DOHH2 (cell line): ENCODE measurements around the gene ROM1.

ENCODE experiments used
- H3F3A ChIP-seq: fragments of 200-600 bp; sonication (generic), shearing (Covaris generic); 2 replicates; pipeline ENCODE4 v1.6.0; 2016; ENCODE audit warnings: antibody characterized with exemption, mild to moderate bottlenecking; ENCODE audit not compliant: control insufficient read depth, insufficient read depth
- H3K27ac ChIP-seq: fragments of 200-600 bp; sonication (generic); 2 replicates; pipeline ENCODE4 v1.5.1; 2014; ENCODE audit warnings: low read depth, mild to moderate bottlenecking, low read length, moderate library complexity
- H3K27me3 ChIP-seq: fragments of 200-600 bp; sonication (generic); 2 replicates; pipeline ENCODE4 v1.6.1; 2014; ENCODE audit warnings: mild to moderate bottlenecking, low read length, mixed read lengths; ENCODE audit not compliant: control insufficient read depth
- H3K36me3 ChIP-seq: fragments of 200-600 bp; sonication (generic); 2 replicates; pipeline ENCODE4 v1.6.1; 2014; ENCODE audit warnings: mild to moderate bottlenecking, low read length, moderate library complexity, mixed read lengths; ENCODE audit not compliant: control insufficient read depth
- H3K4me1 ChIP-seq: fragments of 200-600 bp; sonication (generic); 2 replicates; pipeline ENCODE4 v1.6.1; 2014; ENCODE audit warnings: mild to moderate bottlenecking, low read length, mixed read lengths; ENCODE audit not compliant: control insufficient read depth
- H3K4me2 ChIP-seq: fragments of 200-600 bp; sonication (generic); 2 replicates; pipeline ENCODE4 v1.6.0; 2014; ENCODE audit warnings: mild to moderate bottlenecking, low read length, moderate library complexity
- H3K4me3 ChIP-seq: fragments of 200-600 bp; sonication (generic); 2 replicates; pipeline ENCODE4 v1.5.1; 2014; ENCODE audit warnings: mild to moderate bottlenecking, low read length, mixed read lengths
- H3K79me2 ChIP-seq: fragments of 200-600 bp; sonication (generic); 2 replicates; pipeline ENCODE4 v1.6.1; 2014; ENCODE audit warnings: mild to moderate bottlenecking, low read length, mixed read lengths; ENCODE audit not compliant: control insufficient read depth
- H3K9me2 ChIP-seq: fragments of 200-600 bp; sonication (generic); replicated peaks from 2 replicates; pipeline ENCODE4 v1.6.1; 2014; ENCODE audit warnings: mild to moderate bottlenecking, low read length, mixed read lengths; ENCODE audit not compliant: control insufficient read depth
- H3K9me3 ChIP-seq: fragments of 200-600 bp; sonication (generic); 2 replicates; pipeline ENCODE4 v1.6.1; 2014; ENCODE audit warnings: antibody characterized with exemption, low read length, mixed read lengths; ENCODE audit not compliant: control insufficient read depth, insufficient read depth
- H4K20me1 ChIP-seq: fragments of 200-600 bp; sonication (generic); 2 replicates; pipeline ENCODE4 v1.6.0; 2014; ENCODE audit warnings: low read depth, mild to moderate bottlenecking, antibody characterized with exemption, low read length, moderate library complexity; ENCODE audit not compliant: control insufficient read depth, insufficient read depth
- EZH2phosphoT487 ChIP-seq: fragments of 200-600 bp; sonication (generic); IDR thresholded peaks from 2 replicates; pipeline ENCODE4 v1.6.1; 2017; ENCODE audit warnings: borderline replicate concordance, mild to moderate bottlenecking, antibody characterized with exemption, low read length, moderate library complexity, mixed read lengths
- TF ChIP-seq, protein P1 (sequence below): fragments of 200-600 bp; sonication (generic); IDR thresholded peaks from one replicate; pipeline ENCODE4 v1.5.1; 2014; ENCODE audit warnings: antibody characterized with exemption, mild to moderate bottlenecking, low read depth, low read length; ENCODE audit not compliant: poor library complexity, severe bottlenecking

ROM1 gene

GRCh38 chr11:62645946-62646824, 33.1 kb downstream of the ROM1 start, which contains the start of gene GANAB:
TSS of gene GANAB (minus strand) at chr11:62646613. CDS start at chr11:62646599, 14 bp downstream.
- peaks cover 3% of the 10 kb centered on the region; the same call in 1 of the 2 replicates for H4K20me1 ChIP-seq
- TF ChIP-seq, protein P1, sequence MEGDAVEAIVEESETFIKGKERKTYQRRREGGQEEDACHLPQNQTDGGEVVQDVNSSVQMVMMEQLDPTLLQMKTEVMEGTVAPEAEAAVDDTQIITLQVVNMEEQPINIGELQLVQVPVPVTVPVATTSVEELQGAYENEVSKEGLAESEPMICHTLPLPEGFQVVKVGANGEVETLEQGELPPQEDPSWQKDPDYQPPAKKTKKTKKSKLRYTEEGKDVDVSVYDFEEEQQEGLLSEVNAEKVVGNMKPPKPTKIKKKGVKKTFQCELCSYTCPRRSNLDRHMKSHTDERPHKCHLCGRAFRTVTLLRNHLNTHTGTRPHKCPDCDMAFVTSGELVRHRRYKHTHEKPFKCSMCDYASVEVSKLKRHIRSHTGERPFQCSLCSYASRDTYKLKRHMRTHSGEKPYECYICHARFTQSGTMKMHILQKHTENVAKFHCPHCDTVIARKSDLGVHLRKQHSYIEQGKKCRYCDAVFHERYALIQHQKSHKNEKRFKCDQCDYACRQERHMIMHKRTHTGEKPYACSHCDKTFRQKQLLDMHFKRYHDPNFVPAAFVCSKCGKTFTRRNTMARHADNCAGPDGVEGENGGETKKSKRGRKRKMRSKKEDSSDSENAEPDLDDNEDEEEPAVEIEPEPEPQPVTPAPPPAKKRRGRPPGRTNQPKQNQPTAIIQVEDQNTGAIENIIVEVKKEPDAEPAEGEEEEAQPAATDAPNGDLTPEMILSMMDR = no peak
- TF ChIP-seq EZH2phosphoT487 = no peak
- H3K36me3 ChIP-seq = peaks cover 72% of the 10 kb centered on the region
- H3K9me3 ChIP-seq = no peaks in the 10 kb centered on the region
- H3F3A ChIP-seq = no peaks in the 10 kb centered on the region
- H3K4me2 ChIP-seq = peak within 1 kb of the TSS; percentile 87
- H3K79me2 ChIP-seq = peaks cover 84% of the 10 kb centered on the region
- peak within 1 kb of the TSS; percentile 78 for H3K27ac ChIP-seq
- no peaks in the 10 kb centered on the region for H3K9me2 ChIP-seq
- peaks cover 29% of the 10 kb centered on the region for H3K4me1 ChIP-seq
- H3K4me3 ChIP-seq = peak within 1 kb of the TSS; percentile 97
- no peaks in the 10 kb centered on the region for H3K27me3 ChIP-seq

GRCh38 chr11:62646825-62647608, 34.0 kb downstream of the ROM1 start:
- Histone ChIP-seq H3K4me3 (peak overlapping the region; percentile 7; the same call in 1 of the 2 replicates), H3K9me2 (no peaks in the 10 kb centered on the region), H3K27ac (no peak overlapping the region), H3K36me3 (peaks cover 69% of the 10 kb centered on the region), H3K4me1 (peaks cover 37% of the 10 kb centered on the region), H3K27me3 (no peaks in the 10 kb centered on the region), H3F3A (no peaks in the 10 kb centered on the region), H4K20me1 (peaks cover 3% of the 10 kb centered on the region; the same call in 1 of the 2 replicates), H3K79me2 (peaks cover 84% of the 10 kb centered on the region), H3K9me3 (no peaks in the 10 kb centered on the region), H3K4me2 (peak overlapping the region; percentile 35)
- TF ChIP-seq, protein P1 = no peak
- TF ChIP-seq EZH2phosphoT487 = no peak

DNA sequence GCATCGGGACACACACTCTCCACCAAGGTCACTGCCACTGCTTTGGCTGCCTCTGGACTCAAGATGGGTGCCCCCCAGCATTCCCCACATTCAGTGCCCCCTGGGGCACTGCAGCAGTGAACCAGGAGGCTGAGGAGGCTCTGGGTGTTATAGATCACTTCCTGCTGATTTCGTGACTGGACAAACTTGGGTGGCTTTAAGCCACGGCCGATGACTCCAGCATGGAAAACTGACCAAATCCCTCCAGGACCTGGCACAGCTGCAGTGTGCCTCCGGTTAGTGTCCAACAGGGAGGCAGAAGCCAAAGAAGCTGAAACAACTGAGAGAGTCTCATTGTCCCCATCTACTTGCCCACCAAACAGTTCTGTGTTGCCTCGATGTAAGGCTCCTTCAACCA, 34.5 kb downstream of the ROM1 start:
- H3K36me3 ChIP-seq = peaks cover 68% of the 10 kb centered on the region
- TF ChIP-seq EZH2phosphoT487 = no peak
- TF ChIP-seq, protein P1 = no peak
- no peaks in the 10 kb centered on the region for H3K27me3 ChIP-seq
- H4K20me1 ChIP-seq = peaks cover 3% of the 10 kb centered on the region; the same call in 1 of the 2 replicates
- H3K9me2 ChIP-seq = no peaks in the 10 kb centered on the region
- H3K9me3 ChIP-seq = no peaks in the 10 kb centered on the region
- no peaks in the 10 kb centered on the region for H3F3A ChIP-seq
- no peak overlapping the region for H3K4me3 ChIP-seq
- H3K79me2 ChIP-seq = peaks cover 84% of the 10 kb centered on the region
- H3K4me1 ChIP-seq = peaks cover 40% of the 10 kb centered on the region
- no peak overlapping the region for H3K4me2 ChIP-seq
- no peak overlapping the region for H3K27ac ChIP-seq
